SK-N-SH (cell line): ENCODE data around the gene ST7.

Experiments used
- EP300 ChIP-seq, 2 experiments: IDR thresholded peaks; 2 replicates each; pipeline versions ENCODE4 v1.4.0 to v1.6.1; 2012; ENCODE audit warnings: borderline replicate concordance in 1 of 2, low read depth in 1 of 2, low read length in 1 of 2
- EZH2phosphoT487 ChIP-seq: fragments of 200-600 bp; sonication (generic); IDR thresholded peaks from 2 replicates; pipeline ENCODE4 v1.6.1; 2017; ENCODE audit warnings: low read depth, mixed run types, mild to moderate bottlenecking, antibody characterized with exemption, moderate library complexity, borderline replicate concordance
- FOSL2 ChIP-seq: IDR thresholded peaks from 2 replicates; pipeline ENCODE4 v1.4.0; 2012; ENCODE audit warnings: low read depth, mild to moderate bottlenecking, moderate library complexity, borderline replicate concordance
- FOXJ3 ChIP-seq: sonication (generic); formaldehyde crosslinking; IDR thresholded peaks from 2 replicates; pipeline ENCODE4 v1.5.1; 2020; ENCODE audit warnings: mild to moderate bottlenecking, missing genetic modification reagents
- GABPA ChIP-seq: IDR thresholded peaks from 2 replicates; pipeline ENCODE4 v1.4.0; 2012; ENCODE audit warnings: low read depth, mild to moderate bottlenecking
- JUND ChIP-seq: IDR thresholded peaks from 2 replicates; pipeline ENCODE4 v1.4.0; 2012
- MXI1 ChIP-seq: IDR thresholded peaks from 2 replicates; pipeline ENCODE4 v1.6.1; 2012; ENCODE audit warnings: mild to moderate bottlenecking, low read depth, low read length, improper control_type of control experiment
- POLR2AphosphoS5 ChIP-seq: IDR thresholded peaks from 2 replicates; pipeline ENCODE4 v1.6.1; 2012; ENCODE audit warnings: low read depth, low read length
- REST ChIP-seq: IDR thresholded peaks from 2 replicates; pipeline ENCODE4 v1.6.1; 2012; ENCODE audit warnings: mild to moderate bottlenecking, low read depth, low read length, moderate library complexity
- RFX5 ChIP-seq: IDR thresholded peaks from 2 replicates; pipeline ENCODE4 v1.6.1; 2012; ENCODE audit warnings: mild to moderate bottlenecking, improper control_type of control experiment, low read length
- TAF1 ChIP-seq: IDR thresholded peaks from 2 replicates; pipeline ENCODE4 v1.6.1; 2012; ENCODE audit warnings: low read depth, mild to moderate bottlenecking, low read length, moderate library complexity, borderline replicate concordance
- USF2 ChIP-seq: fragments of 150-350 bp; IDR thresholded peaks from 2 replicates; pipeline ENCODE4 v1.6.1; 2017; ENCODE audit warnings: antibody characterized with exemption, low read length, low read depth, borderline replicate concordance
- TF ChIP-seq, protein P1 (sequence below): fragments of 200-600 bp; sonication (generic); IDR thresholded peaks from 2 replicates; pipeline ENCODE4 v1.6.1; 2017; ENCODE audit warnings: antibody characterized with exemption, mild to moderate bottlenecking, moderate library complexity
- TF ChIP-seq, protein P2 (sequence below): IDR thresholded peaks from 2 replicates; pipeline ENCODE4 v1.4.0; 2012; ENCODE audit warnings: low read depth

GRCh38 chr7:117123311-117123926 lies 170.1 kb downstream of the ST7 start:
- TF ChIP-seq, protein P1, sequence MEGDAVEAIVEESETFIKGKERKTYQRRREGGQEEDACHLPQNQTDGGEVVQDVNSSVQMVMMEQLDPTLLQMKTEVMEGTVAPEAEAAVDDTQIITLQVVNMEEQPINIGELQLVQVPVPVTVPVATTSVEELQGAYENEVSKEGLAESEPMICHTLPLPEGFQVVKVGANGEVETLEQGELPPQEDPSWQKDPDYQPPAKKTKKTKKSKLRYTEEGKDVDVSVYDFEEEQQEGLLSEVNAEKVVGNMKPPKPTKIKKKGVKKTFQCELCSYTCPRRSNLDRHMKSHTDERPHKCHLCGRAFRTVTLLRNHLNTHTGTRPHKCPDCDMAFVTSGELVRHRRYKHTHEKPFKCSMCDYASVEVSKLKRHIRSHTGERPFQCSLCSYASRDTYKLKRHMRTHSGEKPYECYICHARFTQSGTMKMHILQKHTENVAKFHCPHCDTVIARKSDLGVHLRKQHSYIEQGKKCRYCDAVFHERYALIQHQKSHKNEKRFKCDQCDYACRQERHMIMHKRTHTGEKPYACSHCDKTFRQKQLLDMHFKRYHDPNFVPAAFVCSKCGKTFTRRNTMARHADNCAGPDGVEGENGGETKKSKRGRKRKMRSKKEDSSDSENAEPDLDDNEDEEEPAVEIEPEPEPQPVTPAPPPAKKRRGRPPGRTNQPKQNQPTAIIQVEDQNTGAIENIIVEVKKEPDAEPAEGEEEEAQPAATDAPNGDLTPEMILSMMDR, result no peak
- TF ChIP-seq EP300 (IDR thresholded peaks at IDR 0.05; ENCODE audit: borderline replicate concordance in 1 of 2, low read depth in 1 of 2, low read length in 1 of 2), result no peak
- no peak for TF ChIP-seq GABPA
- no peak for TF ChIP-seq POLR2AphosphoS5
- TF ChIP-seq FOSL2, result no peak
- TF ChIP-seq RFX5, result no peak
- TF ChIP-seq, protein P2, sequence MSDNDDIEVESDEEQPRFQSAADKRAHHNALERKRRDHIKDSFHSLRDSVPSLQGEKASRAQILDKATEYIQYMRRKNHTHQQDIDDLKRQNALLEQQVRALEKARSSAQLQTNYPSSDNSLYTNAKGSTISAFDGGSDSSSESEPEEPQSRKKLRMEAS, result no peak
- TF ChIP-seq USF2, result no peak
- TF ChIP-seq JUND, result no peak
- TF ChIP-seq MXI1, result no peak
- no peak for TF ChIP-seq TAF1
- TF ChIP-seq REST, result no peak
- no peak for TF ChIP-seq EZH2phosphoT487
- no peak for TF ChIP-seq FOXJ3 (CRISPR knock-in tag)
